DMS114 treated with DMSO at 0.1 percent for 48 hours (cell line): ENCODE measurements around the gene TTC27.
"Not testable (repeated sequence)": the region's sequence is repeated elsewhere in the genome, so short reads cannot be mapped to it uniquely, and the experiment has no call there.

Source experiments
- DNase-seq: peaks from one replicate; lab custom pipeline; 2025; ENCODE audit not compliant: unreplicated experiment; lab: John Stamatoyannopoulos, UW

TTC27 gene

DNA sequence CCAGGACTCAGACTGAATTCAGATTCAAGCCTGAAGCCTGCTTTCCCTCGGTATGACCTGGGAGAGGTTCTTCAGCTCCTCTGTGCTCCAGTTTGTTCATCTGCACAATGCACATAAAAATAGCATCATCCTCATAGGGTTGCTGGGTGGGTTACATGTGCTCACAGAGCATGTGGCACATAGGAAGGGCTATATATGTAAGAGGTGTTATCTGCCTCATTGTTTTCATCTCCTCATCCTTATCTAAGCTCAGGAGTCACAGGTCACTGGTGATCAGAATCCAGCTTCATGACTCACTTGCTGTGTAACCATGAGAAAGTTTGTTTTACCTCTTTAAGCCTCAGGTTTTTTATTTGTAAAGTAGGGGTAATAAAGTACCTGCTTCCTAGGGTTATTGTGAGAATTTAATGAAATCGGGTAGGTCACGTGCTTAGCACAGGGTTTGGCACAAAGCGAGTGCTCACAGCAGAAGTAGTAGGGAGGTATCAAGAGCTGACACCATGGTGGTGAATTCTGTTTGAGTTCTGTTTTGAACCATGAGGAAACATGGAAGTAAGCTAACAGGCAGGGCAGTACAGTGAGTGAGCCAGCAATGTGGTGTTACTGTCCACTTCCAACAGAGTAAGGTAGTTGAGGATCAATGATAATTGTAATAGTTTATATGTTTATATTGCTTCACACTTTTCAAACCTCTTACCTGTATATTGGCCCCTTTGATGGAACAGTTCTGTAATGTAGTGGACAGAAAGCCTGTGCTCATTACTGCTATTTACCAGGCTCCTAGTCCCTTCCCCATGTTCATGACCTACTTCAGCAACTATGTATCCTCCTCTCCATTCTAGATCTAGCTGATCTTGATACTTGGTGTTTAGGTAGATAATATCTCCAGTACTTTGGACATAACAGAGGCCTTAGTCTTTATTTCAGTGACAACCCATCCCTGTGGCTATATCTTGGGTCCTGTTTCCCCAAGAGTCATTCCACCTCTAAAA, 177.6 kb downstream of the TTC27 start:
- no peak for DNase-seq

DNA sequence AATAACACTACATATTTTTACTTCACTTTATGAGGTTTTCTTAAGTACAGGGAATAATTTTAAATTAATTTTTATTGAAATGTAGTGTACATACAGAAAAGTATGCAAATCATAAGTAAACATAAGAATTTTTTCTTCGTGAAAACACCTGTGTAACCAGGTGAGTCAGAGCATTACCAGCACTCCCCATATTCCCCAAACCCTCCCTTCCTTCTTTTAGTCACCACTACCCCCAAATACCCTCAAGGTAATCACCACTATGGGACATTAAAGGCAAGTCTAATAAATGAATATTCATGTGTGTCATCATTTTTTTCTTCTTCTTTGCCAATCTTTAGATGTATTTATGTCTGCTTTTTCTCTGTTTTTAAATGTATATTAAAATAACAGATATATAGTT, 179.0 kb downstream of the TTC27 start:
- no peak for DNase-seq

DNA sequence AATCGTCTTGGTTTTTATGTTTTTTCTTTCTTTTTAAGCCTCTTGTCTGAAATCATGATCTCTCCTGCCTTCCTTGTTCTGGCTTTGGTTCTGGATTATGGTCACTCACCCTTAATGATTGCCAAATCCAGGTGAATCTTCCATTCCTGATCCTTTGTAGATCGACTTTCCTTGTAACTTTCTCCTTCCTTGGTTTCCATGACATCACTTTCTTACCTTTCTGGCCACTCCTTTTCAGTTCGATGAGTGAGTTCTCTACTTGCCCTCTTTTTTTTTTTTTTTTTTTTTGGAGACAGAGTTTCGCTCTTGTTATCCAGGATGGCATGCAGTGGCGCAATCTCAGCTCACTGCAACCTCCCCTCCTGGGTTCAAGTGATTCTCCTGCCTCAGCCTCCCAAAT, 179.8 kb downstream of the TTC27 start:
- no peak for DNase-seq

DNA sequence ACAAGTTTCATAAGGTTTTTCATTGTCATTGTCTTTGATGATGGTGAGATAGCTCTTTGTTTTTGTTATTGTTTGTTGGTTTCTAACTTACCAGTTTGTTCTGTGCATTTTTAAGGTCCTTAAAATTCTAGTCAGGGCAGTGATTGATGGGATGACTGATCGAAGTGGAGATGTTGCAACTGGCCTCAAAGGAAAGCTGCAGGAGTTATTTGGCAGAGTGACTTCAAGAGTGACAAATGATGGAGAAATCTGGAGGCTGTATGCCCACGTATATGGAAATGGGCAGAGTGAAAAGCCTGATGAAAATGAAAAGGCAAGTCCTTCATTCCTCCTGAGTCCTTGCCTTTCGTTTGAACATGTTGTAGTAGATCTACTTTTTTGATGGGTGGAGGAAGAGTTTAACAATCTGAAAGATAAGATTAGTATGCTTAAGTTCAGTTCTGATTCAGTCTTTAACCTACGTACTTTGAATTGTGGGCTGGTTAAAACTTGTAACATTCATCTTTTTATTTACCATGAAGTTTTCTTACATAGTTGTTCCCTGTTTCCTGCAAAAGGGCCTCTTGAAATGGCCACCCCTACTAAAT, 183.2 kb downstream of the TTC27 start:
- no peak for DNase-seq

DNA sequence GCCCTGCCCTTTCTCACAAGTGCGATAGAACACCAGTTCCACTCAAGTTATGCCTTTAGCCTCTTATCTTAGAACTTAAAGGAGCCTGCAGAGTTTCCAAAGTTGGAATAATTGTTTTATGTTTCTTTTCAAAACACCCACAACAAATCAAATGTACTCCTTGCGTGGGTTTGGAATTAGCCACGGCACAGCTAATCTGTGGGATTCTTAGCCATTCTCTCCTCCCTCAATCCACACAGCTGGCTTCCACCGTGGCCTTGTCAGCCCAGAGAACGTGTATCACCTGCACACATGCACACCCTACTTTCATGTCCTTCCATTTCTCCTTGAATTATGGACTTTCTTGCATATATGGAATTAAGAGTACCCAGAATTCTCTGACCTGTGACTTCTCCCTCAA, 183.8 kb downstream of the TTC27 start:
- no peak for DNase-seq

DNA sequence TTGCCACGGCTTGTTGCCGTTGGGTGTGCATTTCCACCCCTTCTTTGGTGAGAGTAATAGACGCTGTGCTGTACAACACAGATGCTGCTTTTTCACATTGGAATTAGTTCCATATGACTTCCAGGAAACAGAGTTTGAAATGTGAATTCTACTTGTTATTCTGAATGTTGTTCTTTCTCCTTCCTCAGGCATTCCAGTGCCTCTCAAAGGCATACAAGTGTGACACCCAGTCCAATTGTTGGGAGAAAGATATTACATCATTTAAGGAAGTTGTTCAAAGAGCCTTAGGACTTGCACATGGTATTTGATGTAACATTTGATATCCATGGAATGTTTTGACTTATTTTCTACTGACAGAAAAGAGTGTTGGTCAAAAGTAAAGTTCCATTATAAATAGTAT, 184.5 kb downstream of the TTC27 start:
- no peak for DNase-seq

DNA sequence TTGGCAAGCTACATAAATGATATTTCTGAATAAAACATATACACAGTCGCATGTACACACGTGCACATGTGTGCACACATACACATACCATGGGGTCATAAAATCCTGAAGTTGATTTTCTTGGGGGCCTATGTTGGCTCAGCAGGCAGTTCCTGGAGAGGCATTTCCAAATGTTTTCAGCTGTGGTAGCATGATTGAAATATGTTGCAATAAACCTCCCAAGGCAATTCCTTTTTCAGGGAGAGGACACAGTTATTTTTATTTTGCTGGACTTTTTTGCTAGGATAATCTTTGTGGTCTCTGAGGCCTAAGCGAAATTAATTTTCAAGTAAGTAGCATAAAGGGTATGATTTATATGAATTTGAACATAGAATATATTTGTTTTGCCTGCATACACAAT, 192.2 kb downstream of the TTC27 start:
- no peak for DNase-seq

DNA sequence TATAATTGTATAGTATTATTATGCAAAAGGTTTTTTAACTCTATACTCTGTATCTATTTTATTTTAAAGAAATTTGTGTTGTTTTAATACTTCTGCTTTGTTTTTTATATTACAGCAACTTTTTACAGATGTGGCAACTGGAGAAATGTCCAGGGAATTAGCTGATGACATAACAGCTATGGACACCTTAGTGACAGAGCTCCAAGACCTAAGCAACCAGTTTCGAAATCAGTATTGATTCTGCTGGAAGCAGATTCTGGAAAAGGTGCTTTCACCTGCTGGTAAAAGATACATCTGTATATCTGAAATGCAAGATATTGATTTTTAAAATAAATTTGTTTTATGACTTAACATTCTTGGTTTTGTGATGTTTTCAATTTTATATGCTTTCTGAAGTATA, 192.9 kb downstream of the TTC27 start:
- no peak for DNase-seq

DNA sequence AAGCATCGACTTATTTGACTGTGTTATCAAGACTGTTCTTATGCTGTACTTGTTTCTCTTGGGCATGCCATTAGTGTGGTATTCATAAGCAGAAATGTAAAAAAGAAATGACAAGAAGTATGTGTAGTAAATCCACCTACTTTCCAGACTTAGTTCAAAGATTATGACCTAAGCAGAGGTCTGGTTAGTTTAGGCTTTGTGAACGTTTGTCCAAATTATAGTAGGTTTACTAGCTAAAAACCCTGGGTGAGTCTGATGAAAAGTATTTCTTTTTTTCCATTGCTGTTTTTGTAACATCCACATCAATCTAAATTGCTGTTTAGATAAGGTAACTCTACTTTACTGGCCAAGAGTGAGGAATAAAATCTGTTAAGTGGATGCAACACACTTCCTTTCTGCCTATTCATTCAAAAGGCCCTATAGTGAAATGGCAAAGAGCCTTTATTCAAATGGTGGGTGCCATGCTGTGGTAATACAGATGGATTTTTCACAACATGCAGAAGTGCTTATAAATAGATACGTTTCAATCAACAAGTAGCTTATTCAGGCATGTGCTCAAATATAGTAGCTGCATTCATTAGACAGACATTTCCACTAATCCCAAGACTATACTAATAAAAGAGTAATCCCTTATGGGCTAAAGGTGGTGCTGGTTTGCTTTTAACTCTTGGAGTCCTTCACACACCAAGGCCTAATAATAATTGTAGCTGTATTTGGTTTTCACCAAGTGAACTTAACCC, 196.4 kb downstream of the TTC27 start:
- no peak for DNase-seq

DNA sequence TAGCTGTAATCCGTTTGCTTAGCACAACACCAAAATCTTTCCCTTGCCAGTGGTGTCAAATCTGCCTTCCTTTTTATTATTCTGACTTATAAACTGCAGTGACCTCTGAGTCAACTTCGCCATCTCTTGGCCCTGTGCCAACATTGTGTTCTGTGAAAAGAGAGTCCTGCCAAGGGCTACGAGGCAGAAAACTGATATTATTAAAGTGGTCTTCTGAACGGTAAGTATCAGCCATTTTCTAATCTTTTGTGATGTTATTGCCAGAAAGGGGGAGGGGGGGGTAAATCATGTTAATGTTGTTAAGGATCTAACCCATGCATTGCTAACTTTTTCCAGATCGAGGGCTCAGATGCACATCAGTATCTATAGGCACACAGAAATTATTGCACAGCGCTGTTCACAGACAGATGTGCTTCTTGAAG, 197.5 kb downstream of the TTC27 start:
- no peak for DNase-seq

DNA sequence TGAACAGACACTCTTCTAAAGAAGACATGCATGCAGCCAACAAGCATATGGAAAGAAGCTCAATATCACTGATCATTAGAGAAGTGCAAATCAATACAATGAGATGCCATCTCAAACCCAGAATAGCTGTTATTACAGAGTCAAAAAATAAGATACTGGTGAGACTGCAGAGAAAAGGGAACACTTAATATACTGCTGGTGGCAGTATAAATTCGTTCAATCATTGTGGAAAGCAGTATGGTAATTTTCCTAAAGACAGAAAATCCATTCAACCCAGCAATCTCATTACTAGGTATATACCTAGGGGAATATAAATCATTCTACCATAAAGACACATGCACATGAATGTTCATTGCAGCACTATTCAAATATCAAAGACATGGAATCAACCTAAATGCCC, 202.3 kb downstream of the TTC27 start:
- no peak for DNase-seq

DNA sequence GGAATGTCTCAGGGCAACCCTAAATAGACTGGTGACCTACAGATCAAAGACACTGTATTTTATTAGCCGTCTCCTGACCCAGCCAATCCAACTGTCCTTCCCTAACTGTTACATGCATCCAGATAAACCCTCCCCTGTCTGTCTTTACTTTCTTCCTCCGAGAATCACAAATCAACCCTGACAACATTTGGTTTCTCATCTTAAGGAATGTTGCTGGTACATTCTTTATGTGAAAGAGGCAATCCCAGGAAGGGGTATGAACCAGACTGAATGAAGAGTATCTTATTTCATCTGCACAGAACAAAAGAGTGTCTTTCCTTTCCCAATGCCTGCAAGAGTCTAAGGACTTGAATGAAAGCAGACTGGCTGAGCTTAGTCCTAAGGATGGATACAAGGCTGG, 205.0 kb downstream of the TTC27 start:
- no peak for DNase-seq

DNA sequence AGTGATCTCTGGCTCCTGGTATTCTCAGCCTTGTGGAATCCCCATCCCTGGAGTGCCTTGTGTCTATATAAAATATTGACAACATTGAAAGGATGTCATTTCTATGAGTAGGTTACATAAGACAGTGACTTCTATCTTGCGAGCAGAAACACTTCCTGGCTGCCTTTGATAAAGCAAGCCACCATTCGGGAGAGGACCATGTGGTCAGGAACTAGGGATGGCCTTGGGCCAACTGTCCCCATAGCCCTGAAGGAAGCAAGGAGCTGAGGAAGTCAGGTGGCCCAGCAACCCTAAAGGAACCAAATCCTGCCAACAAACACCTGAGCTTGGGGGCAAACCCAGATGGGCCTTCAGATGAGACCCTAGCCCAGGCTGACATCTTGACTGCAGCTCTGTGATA, 205.9 kb downstream of the TTC27 start:
- no peak for DNase-seq

DNA sequence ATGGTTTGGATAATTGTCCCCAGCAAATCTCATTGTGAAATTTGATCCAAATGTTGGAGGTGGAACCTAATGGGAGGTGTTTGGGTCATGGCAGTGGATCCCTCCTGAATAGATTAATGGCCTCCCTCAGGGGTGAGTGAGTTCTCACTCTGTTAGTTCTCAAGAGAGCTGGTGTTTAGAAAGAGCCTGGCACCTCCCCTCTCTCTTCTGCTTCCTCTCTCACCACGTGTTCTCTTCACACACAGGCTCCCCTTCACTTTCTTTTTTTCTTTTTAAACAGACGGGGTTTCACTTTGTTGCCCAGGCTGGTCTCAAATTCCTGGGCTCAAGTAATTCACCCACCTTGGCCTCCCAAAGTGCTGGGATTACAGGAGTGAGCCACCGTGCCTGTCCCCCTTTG, 207.3 kb downstream of the TTC27 start:
- DNase-seq, result no peak

DNA sequence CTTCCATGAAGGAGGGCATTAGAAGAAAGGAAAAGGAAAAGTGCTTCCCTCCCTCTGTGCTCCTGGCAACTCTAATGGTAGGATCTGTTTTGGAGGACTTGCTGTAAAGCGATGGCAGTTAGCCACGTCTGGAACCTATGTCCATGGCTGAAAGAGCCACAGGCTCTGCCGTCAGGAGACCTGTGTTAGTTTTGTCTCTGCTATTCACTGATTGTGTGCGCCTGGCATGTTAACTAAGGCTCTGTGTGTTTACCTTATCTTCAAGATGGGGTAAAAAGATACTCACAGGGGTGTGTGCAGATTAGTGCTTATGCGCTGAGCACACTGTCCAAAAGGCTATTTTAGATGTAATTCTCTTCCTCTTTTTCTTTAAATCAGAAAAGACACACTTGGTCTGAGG, 209.1 kb downstream of the TTC27 start:
- no peak for DNase-seq

DNA sequence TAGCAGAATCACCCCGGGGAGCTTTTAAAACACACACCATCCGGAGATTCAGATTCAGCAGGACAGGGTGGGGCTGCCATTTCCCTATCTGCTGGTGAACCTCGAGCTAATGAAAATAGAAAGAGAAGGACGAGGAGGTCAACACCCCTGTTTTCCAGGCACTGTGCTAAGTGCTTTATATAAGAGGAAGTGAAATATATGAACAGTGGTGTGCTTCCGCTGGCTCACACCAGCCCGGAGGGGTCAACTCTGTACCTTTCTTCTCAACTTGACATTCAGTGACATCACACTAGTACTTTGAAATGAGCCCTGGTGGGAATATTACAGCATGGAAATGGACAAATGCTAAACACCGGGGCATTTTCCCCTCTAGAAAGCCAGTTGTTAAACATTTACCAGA, 210.6 kb downstream of the TTC27 start:
- no peak for DNase-seq

DNA sequence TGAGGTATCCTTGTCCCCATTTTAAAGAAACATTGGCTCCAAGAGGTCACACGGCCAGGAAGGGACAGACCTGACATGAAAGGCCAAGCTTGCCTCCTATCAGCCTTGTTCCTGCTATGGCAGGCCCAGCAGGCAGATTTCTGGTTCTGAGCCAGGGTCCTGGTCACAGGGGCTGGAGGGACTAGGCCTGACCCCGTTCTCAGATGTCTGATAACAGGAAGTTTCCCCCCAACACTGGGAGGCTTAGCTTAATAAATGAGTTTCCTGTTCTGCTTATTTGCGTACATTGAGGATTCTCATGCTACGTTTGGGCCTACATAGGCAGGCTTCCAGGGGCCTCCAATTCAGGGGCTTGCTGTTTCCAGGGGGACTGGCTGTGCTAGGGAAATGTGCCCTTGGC, 211.1 kb downstream of the TTC27 start:
- no peak for DNase-seq

DNA sequence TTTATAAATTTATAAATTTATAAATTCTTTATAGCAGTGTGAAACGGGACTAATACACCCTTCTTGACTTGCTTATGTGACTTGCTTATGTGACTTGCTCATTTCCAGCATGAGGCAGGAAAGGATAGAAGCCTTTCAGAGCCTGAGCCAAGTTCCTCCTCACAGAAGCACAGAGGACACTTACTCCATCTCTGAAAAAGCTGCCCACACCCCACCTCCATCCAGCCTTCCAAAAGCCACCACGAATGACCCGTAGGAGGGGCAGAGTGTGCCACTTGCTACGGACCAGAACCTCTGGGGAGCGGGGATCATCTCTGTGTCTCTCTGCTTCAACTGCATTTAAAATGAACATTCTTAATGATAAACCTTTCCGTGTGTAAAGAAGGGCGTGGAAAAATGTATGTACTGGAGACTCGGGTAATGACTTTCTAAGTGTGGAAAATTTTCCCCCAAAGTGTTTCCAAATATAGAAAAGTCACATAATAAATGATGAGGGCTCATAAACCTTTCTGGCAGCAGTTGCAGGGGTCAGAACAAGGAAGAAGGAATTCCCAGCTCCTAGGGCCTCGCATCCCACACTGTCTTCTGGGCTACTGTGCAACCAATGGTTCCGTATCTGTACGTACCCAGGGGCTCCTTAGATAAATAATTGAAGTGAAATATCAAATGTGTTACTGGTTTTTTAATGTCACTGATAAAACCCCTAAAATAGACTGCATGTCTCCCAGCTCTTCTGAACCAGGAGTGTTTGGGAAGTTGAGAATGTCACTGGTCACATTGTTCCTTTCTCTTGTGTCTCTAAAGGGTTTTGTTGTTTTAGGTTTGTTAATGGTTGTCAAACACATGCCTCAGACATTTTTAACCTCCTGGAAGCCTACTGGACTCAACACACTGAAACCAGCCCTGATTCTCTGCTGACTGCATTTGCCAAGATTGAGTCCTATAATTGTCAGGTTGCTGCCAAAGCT, 214.4 kb downstream of the TTC27 start:
- no peak for DNase-seq

DNA sequence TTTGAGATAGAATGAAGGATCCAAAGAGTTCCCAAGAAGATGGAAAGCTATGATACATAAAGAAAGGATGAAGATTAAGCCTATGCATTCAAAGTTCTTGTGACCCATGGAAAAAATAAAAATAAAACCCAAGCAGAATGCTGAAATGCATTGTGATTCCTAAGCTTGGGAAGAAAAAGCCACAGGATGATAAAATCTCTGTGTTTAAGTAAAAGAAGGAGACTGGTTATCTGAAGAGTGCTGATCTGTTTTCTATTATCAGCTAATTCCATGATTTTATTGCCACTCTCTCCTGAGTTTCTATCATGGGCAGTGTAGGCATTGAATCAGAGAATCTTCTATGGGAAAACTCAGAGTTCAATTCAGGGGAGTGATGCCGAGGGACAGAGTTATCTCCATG, 215.8 kb downstream of the TTC27 start:
- DNase-seq, result no peak

DNA sequence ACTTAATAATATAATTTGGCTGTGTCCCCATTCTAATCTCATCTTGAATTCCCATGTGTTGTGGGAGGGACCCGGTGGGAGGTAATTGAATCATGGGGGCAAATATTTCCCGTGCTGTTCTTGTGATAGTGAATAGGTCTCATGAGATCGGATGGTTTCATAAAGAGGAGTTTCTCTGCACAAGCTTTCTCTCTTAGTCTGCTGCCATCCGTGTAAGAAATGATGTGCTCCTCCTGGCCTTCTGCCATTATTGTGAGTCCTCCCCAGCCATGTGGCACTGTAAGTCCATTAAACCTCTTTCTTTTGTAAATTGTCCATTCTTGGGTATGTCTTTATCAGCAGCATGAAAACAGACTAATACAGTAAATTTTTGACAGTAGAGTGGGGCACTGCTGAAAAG, 216.4 kb downstream of the TTC27 start:
- no peak for DNase-seq

DNA sequence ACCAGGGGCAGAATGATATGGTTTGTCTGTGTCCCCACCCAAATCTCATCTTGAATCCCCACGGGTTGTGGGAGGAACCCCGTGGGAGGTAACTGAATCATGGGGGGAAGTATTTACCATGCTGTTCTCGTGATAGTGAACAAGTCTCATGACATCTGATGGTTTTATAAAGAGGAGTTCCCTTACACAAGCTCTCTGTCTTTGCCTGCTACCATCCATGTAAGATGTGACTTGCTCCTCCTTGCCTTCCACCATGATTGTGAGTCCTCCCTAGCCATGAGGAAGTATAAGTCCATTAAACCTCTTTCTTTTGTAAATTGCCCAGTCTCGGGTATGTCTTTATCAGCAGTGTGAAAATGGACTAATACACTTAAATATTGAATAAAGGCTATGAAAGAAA, 218.4 kb downstream of the TTC27 start:
- not testable (repeated sequence) for DNase-seq
